GM10266 (cell line): ENCODE data around the gene JUN.

ENCODE experiments used
- DNase-seq: peaks from one replicate; pipeline ENCODE4 v3.0.0; 2012; ENCODE audit errors: extremely low spot score
- CTCF ChIP-seq: IDR thresholded peaks from 2 replicates; pipeline ENCODE4 v1.5.1; 2012; ENCODE audit warnings: mild to moderate bottlenecking, low read depth; ENCODE audit not compliant: control insufficient read depth, insufficient read depth; ENCODE audit errors: missing control alignments

JUN gene

GRCh38 chr1:58782178-58783089 lies 1.4 kb downstream of the JUN start:
- DNase-seq: peak; percentile 67
- TF ChIP-seq CTCF: peak; percentile 65

DNA sequence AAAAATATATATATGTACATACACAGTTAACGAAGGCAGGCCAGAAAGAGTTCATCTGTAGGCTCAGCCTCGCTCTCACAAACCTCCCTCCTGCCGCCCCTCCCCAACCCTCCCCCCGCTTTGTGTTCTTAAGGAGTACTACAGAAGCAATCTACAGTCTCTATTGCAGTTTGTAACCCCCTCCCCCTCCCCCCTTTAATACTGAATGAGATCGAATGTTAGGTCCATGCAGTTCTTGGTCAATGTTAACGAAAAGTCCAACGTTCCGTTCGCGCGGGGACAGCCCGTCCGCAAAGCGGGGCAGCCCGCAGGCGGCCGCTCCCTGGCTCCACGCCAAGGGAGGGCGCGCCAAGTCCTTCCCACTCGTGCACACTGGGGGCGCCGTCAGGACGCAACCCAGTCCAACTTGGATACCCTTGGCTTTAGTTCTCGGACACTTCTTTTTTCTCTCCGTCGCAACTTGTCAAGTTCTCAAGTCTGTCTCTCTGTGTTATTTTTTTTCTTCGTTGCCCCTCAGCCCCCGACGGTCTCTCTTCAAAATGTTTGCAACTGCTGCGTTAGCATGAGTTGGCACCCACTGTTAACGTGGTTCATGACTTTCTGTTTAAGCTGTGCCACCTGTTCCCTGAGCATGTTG lies 2.2 kb downstream of the JUN start:
- peak; percentile 57 for TF ChIP-seq CTCF
- peak; percentile 42 for DNase-seq

DNA sequence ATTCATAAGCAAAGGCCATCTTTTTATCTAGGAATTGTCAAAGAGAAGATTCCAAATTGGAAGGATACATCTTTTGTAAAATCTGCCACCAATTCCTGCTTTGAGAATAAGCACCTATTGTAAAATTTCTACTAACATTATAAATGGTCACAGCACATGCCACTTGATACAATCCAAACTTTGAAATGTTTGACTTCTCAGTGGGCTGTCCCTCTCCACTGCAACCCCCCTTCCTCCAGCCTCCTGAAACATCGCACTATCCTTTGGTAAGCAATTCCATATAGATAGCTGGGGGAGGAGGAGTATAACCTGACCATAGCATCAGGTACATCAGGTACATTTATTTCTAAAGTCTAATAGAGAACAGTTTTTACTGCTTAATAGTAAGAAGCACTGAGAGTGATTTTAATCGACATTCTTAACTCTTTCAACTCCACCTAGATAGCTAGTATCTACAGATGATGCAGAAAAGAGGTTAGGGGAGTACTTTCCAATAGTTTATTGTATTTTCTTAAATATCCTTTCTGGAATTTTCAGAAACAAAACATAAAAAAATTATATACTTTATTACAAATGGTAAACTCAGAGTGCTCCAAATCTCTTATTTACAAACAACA lies 2.9 kb downstream of the JUN start:
- DNase-seq: no peak
- no peak for TF ChIP-seq CTCF

DNA sequence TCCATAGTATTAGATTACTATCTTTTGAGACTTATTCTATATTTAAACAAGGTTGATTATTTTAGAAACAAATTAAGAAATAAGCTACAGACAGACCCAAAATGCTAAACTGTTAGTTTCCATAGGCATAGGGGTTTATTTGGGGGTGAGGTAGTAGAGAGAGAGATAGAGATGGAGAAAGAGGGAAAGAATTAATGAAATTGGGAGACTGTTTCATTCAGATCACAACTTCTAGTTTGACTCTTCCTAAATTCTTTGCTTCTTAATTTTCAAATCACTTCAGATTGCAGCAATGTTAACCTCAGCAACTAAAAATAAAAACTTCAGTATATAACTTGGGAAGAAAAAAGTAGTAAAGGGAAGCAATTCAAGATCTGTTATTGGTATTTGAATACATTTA lies 3.4 kb downstream of the JUN start:
- no peak for DNase-seq

GRCh38 chr1:58779801-58780382 lies 4.0 kb downstream of the JUN start:
- DNase-seq: no peak

More for the DNA sequence above, 3.4 kb downstream of the JUN start:
- no peak for TF ChIP-seq CTCF

More at GRCh38 chr1:58779801-58780382, 4.0 kb downstream of the JUN start:
- no peak for TF ChIP-seq CTCF
